ELR (cell line): ENCODE measurements around the gene ARHGAP22.
"Not testable (repeated sequence)": the region's sequence is repeated elsewhere in the genome, so short reads cannot be mapped to it uniquely, and the experiment has no call there.

Source experiments
- DNase-seq: peaks from one replicate; pipeline ENCODE4 v3.0.0-alpha.2; 2015; ENCODE audit warnings: low read depth

The ARHGAP22 gene

GRCh38 chr10:48450233-48450740 is 154.6 kb downstream of the ARHGAP22 start:
- DNase-seq = no peak

- no peak for DNase-seq
These were observed 155.2 kb downstream of the ARHGAP22 start for GRCh38 chr10:48449501-48450232.

GRCh38 chr10:48448796-48449195 is 156.1 kb downstream of the ARHGAP22 start:
- peak; percentile 90 for DNase-seq

GRCh38 chr10:48447356-48448215 is 157.3 kb downstream of the ARHGAP22 start:
- DNase-seq = no peak

DNA sequence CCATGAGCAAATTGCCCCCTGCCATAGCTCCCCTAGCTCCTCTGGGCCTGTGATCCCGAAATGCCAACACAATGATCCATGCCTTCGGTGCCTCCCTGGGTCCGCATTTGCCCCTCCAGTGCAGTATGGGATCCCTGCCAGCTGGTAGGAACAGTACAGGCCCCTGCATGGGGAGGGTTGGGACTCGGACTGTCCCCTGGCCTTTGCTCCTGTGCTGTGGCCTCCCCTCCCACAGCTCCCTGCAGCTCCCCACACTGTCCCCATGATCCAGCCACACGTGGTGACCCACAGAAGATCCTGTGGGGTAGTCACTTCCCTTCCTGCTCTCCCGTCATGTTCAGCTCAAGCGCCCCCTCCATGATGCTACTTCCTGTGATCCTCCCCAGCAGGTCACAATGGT is 158.1 kb downstream of the ARHGAP22 start:
- no peak for DNase-seq

- no peak for DNase-seq
These were observed 158.9 kb downstream of the ARHGAP22 start for GRCh38 chr10:48445932-48446331.

GRCh38 chr10:48444861-48445841 is 159.7 kb downstream of the ARHGAP22 start:
- peak; percentile 20 for DNase-seq

GRCh38 chr10:48444266-48444665 is 160.6 kb downstream of the ARHGAP22 start:
- DNase-seq = peak; percentile 56

DNA sequence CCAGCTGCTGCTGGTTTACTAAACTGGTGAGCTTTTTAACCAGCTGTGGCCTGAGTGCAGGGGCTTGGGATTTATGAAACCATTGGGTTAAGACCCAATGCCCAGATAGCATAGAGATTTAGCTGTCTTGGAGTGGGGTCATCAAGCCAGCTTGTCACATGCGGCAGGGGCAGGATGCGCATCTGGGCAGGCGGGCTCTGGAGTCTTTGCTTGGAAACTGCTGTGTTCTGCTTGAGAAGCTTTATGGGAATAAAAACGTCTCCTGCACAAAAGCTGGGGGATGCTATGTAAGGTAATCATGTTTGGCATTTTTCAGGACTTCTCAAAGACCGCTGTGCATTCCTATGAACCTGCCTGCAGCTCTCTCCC is 162.1 kb downstream of the ARHGAP22 start:
- no peak for DNase-seq

GRCh38 chr10:48442090-48442808 is 162.6 kb downstream of the ARHGAP22 start:
- DNase-seq = no peak

- DNase-seq = no peak
These were observed 164.1 kb downstream of the ARHGAP22 start for GRCh38 chr10:48440771-48441170.

- DNase-seq = no peak
These were observed 165.3 kb downstream of the ARHGAP22 start for GRCh38 chr10:48439581-48440041.

- DNase-seq = peak; percentile 88
These were observed 165.8 kb downstream of the ARHGAP22 start for GRCh38 chr10:48439031-48439430.

DNA sequence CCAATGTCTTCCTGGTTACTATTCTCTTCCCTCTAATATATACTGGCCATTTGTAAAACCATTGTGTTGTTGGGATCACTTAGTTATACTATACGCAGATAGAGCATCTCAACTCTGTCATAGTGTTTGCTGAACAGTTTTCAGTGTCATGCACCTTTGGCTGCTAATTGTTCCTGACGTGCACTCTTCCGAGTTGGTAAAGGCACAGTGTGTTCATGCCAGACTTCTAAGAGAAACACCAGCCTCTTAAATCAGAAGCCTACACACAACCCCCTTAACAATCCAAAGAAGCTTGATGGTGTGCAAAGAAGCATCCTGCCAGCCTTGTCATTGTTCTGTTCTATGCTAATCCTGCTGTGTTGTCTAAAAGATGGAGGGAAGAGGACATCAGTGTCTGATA is 167.3 kb downstream of the ARHGAP22 start:
- no peak for DNase-seq

DNA sequence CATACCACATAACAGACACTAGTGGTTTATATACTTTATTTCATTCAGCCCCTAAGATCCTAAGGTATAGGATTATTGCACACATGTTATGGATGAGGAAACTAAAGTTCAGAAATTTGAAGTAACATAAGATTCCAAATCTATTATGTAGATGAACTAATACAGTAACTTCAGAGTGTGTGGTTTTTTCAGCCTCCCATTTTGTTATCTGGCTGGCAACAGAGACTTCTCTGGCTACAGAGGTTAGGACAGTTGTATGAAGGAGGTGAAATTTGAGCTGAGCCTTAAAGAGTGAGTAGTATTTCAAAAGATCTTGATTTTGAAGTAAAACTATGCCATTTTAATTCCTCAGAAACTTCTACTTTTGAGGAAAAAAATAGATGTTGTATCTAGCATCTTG is 173.0 kb downstream of the ARHGAP22 start:
- no peak for DNase-seq

- no peak for DNase-seq
These were observed 174.4 kb downstream of the ARHGAP22 start for GRCh38 chr10:48430402-48430993.

- DNase-seq = no peak
These were observed 175.6 kb downstream of the ARHGAP22 start for GRCh38 chr10:48429309-48429708.

DNA sequence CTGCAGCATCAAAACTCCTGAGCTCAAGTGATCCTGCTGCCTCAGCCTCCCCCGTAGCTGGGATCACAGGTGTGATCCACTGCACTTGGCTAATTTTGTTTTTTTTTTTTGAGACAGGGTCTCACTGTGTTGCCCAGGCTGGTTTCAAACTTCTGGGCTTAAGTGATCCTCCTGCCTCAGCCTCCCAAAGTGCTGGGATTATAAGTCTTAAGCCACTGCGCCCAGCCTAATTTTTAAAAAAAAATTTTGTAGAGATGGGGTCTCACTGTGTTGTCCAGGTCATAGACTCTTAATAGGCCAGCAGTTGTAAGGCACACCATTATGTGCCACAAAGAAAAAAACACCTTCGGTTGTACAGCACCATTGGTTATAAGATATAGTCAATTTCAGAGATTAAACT is 176.0 kb downstream of the ARHGAP22 start:
- no peak for DNase-seq

DNA sequence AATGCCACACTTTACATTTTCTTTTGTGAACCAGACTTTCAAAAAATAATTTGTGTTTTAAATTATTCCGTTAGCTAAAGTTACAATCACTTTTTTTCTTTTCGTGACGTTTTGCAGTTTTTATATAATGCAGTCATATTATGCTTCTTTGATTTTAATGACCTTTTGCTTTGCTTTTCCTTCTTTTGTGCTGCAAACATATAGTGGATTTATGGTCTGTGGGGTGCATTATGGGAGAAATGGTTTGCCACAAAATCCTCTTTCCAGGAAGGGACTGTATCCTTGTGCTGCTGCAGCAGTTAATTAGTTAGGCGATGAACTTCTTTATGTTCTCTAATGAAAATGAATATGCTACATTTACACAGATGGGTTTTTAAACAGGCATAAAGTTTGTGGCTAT is 181.0 kb downstream of the ARHGAP22 start:
- no peak for DNase-seq

GRCh38 chr10:48421862-48422261 is 183.0 kb downstream of the ARHGAP22 start:
- not testable (repeated sequence) for DNase-seq

DNA sequence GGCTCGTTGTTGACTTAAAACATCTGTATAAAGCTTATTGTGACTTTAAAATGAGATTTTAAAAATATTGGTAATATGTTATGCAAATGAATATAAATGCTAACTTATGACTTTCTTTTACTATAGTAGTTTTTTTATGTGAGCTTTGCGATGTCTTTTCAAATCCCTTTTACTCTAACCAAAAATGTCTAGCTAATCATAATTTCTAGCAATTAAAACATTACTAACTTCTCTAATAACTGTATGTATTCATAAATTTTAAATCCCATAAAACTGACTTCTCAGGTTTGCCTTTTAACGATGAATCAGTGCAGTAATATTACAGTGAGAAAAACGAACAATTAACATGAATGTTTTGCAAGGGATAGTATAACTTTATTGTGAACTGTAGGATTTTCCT is 185.2 kb downstream of the ARHGAP22 start:
- no peak for DNase-seq
